Smooth muscle cell (in vitro differentiated cells): Measurements from ENCODE around the gene LDLRAD4. TPM values are rescaled to one million over a fixed set of nuclear protein-coding genes. Genes with fewer than 3 reads are reported as not detected.
A peak's percentile ranks its signal among the peaks of the same experiment; 100 is the strongest.

Experiments
- DNase-seq: peaks from one replicate; lab custom pipeline; 2025; ENCODE audit not compliant: unreplicated experiment; lab: John Stamatoyannopoulos, UW
- H2AFZ ChIP-seq: fragments of 200-600 bp; sonication (generic); 2 replicates; pipeline ENCODE4 v1.6.0; 2016; ENCODE audit warnings: antibody characterized with exemption, low read depth, mild to moderate bottlenecking
- H3F3A ChIP-seq: fragments of 200-600 bp; sonication (generic); 2 replicates; pipeline ENCODE4 v1.6.0; 2017; ENCODE audit warnings: antibody characterized with exemption, low read depth
- H3K27ac ChIP-seq: fragments of 200-600 bp; sonication (generic); 2 replicates; pipeline ENCODE4 v1.5.1; 2016; ENCODE audit warnings: low read depth, mild to moderate bottlenecking
- H3K27me3 ChIP-seq: fragments of 200-600 bp; sonication (generic); 2 replicates; pipeline ENCODE4 v1.6.1; 2016; ENCODE audit warnings: low read depth, mild to moderate bottlenecking
- H3K36me3 ChIP-seq: fragments of 200-600 bp; sonication (generic); 2 replicates; pipeline ENCODE4 v1.5.1; 2016; ENCODE audit warnings: low read depth
- H3K4me1 ChIP-seq: fragments of 200-600 bp; sonication (generic); 2 replicates; pipeline ENCODE4 v1.5.1; 2016; ENCODE audit warnings: low read depth
- H3K4me2 ChIP-seq: fragments of 200-600 bp; sonication (generic); 2 replicates; pipeline ENCODE4 v1.6.0; 2016; ENCODE audit warnings: mild to moderate bottlenecking
- H3K4me3 ChIP-seq: fragments of 200-600 bp; sonication (generic); 2 replicates; pipeline ENCODE4 v1.5.1; 2016; ENCODE audit warnings: mild to moderate bottlenecking
- H3K79me2 ChIP-seq: fragments of 200-600 bp; sonication (generic); 2 replicates; pipeline ENCODE4 v1.6.0; 2016; ENCODE audit warnings: low read depth, mild to moderate bottlenecking
- H3K9ac ChIP-seq: fragments of 200-600 bp; sonication (generic); 2 replicates; pipeline ENCODE4 v1.6.0; 2016; ENCODE audit warnings: low read depth
- H3K9me3 ChIP-seq: fragments of 200-600 bp; sonication (generic); replicated peaks from 2 replicates; pipeline ENCODE4 v1.5.1; 2016; ENCODE audit warnings: low read depth
- H4K20me1 ChIP-seq: fragments of 200-600 bp; sonication (generic); 2 replicates; pipeline ENCODE4 v1.6.0; 2016; ENCODE audit warnings: low read depth
- WGBS: methylation state at CpG from one replicate; pipeline ENCODE4 v1.1.7; 2016; ENCODE audit warnings: low lambda C conversion rate; 5-methylcytosine and 5-hydroxymethylcytosine counted together
- polyA plus RNA-seq: library from polyadenylated mRNA; unstranded; fragments of >200 nt; fragmentation: Nextera tagmentation; extraction: Ambion mirVana; gene quantifications from 2 replicates; pipeline ENCODE4 v1.2.1, GENCODE V29; 2016
- total RNA-seq: library from RNA; depleted of rRNA; stranded (reverse); fragments of >200 nt; gene quantifications from 2 replicates; pipeline ENCODE4 v1.2.3, GENCODE V29; 2014
- TF ChIP-seq, protein P1 (sequence below): fragments of 200-600 bp; sonication (generic); IDR thresholded peaks from 2 replicates; pipeline ENCODE4 v1.5.1; 2017; ENCODE audit warnings: borderline replicate concordance, mild to moderate bottlenecking, antibody characterized with exemption; ENCODE audit not compliant: insufficient read depth, poor library complexity, severe bottlenecking

LDLRAD4 gene
- total and polyA plus RNA-seq, 2 experiments from 2014 or later = 36.2 to 48.3 TPM

DNA sequence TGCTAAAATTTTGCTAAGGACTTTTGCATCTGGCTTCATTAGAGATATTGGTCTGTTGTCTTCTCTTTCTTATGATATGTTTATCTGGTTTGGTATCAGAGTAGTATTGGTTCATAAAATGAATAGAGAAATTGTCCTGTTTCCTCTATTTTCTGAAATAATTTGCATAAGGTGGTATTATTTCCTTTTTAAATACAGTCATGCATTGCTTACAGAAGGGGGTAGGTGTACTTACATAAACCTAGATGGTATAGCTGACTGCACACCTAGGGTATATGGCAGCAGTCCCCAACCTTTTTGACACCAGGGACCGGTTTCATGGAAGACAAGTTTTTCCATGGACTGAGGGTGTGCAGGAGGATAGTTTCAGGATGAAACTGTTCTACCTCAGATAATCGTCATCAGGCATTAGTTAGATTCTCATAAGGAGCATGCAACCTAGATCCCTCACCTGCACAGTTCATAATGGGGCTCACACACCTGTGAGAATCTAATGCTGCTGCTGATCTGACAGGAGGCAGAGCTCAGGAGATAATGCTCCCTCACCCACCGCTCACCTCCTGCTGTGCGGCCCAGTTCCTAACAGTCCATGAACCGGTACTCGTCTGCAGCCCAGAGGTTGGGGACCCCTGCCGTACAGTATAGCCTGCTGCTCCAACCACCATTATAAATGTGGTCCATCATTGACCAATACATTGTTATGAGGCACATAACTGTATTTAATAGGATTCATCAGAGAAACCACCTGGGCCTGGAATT lies 318.6 kb downstream of the LDLRAD4 start:
- H3F3A ChIP-seq = peaks cover 24% of the 10 kb centered on the region
- WGBS = 90% methylated on average over 7 of the region's 7 CpGs
- H3K4me2 ChIP-seq = no peak overlapping the region
- H3K4me3 ChIP-seq = no peak overlapping the region
- no peaks in the 10 kb centered on the region for H3K36me3 ChIP-seq
- H3K4me1 ChIP-seq = peaks cover 19% of the 10 kb centered on the region
- no peak overlapping the region for H3K9ac ChIP-seq
- TF ChIP-seq, protein P1, sequence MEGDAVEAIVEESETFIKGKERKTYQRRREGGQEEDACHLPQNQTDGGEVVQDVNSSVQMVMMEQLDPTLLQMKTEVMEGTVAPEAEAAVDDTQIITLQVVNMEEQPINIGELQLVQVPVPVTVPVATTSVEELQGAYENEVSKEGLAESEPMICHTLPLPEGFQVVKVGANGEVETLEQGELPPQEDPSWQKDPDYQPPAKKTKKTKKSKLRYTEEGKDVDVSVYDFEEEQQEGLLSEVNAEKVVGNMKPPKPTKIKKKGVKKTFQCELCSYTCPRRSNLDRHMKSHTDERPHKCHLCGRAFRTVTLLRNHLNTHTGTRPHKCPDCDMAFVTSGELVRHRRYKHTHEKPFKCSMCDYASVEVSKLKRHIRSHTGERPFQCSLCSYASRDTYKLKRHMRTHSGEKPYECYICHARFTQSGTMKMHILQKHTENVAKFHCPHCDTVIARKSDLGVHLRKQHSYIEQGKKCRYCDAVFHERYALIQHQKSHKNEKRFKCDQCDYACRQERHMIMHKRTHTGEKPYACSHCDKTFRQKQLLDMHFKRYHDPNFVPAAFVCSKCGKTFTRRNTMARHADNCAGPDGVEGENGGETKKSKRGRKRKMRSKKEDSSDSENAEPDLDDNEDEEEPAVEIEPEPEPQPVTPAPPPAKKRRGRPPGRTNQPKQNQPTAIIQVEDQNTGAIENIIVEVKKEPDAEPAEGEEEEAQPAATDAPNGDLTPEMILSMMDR = no peak
- H3K27ac ChIP-seq = peak overlapping the region; percentile 96
- DNase-seq = no peak
- no peak overlapping the region for H2AFZ ChIP-seq
- H3K79me2 ChIP-seq = peaks cover 33% of the 10 kb centered on the region
- peaks cover 8% of the 10 kb centered on the region for H4K20me1 ChIP-seq
- H3K9me3 ChIP-seq = no peaks in the 10 kb centered on the region
- no peaks in the 10 kb centered on the region for H3K27me3 ChIP-seq

DNA sequence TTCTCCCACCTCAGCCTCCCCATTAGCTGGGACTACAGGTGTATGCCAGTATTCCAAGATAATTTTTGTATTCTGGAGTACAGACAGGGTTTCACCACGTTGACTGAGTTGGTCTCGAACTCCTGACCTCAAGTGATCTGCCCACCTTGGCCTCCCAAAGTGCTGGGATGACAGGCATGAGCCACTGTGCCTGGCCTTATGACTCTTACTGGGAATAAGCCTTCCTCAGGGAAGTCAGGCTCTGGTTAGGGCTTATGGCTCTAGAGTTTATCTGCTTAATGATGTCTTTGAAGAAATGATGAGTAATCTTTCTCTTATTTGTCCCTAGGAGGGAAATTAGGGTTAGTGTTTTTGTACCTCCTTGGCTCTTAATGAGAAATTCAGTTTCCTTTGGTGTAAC lies 320.1 kb downstream of the LDLRAD4 start:
- peaks cover 8% of the 10 kb centered on the region for H4K20me1 ChIP-seq
- peak overlapping the region; percentile 82 for H3K4me2 ChIP-seq
- peaks cover 24% of the 10 kb centered on the region for H3F3A ChIP-seq
- no peak for DNase-seq
- H3K27ac ChIP-seq = peak overlapping the region; percentile 96
- peaks cover 33% of the 10 kb centered on the region for H3K79me2 ChIP-seq
- H3K36me3 ChIP-seq = no peaks in the 10 kb centered on the region
- no peak overlapping the region for H3K9ac ChIP-seq
- no peaks in the 10 kb centered on the region for H3K27me3 ChIP-seq
- WGBS = 35% methylated on average over 2 of the region's 2 CpGs
- H3K9me3 ChIP-seq = no peaks in the 10 kb centered on the region
- TF ChIP-seq, protein P1 = no peak
- H3K4me3 ChIP-seq = no peak overlapping the region
- H3K4me1 ChIP-seq = peaks cover 19% of the 10 kb centered on the region
- H2AFZ ChIP-seq = no peak overlapping the region

DNA sequence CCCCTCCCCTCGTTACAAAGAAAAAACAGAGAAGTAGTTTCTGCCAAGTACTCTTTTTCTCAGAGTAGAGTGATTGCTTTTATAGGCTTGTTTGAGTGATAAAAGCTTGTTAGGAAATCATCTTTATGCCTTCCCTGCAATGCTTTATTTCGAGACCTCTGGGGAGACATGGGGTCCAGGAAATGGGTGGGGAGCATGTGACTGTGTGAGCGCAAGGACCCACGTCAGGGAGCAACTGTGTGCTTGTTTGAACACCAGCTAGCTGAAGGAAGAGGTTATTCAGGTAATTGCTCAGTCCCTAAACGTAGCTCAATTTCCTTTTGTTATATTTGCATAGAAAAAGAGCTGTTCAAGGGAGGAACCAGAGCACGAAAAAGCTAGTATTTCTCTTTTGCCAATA lies 320.5 kb downstream of the LDLRAD4 start:
- TF ChIP-seq, protein P1 = no peak
- peak overlapping the region; percentile 96 for H3K27ac ChIP-seq
- no peak for DNase-seq
- H3K4me3 ChIP-seq = no peak overlapping the region
- peak overlapping the region; percentile 82 for H3K4me2 ChIP-seq
- 35% methylated on average over 6 of the region's 6 CpGs for WGBS
- peaks cover 19% of the 10 kb centered on the region for H3K4me1 ChIP-seq
- no peaks in the 10 kb centered on the region for H3K36me3 ChIP-seq
- H2AFZ ChIP-seq = no peak overlapping the region
- H3F3A ChIP-seq = peaks cover 24% of the 10 kb centered on the region
- H3K27me3 ChIP-seq = no peaks in the 10 kb centered on the region
- H3K79me2 ChIP-seq = peaks cover 33% of the 10 kb centered on the region
- peak overlapping the region; percentile 47 for H3K9ac ChIP-seq
- H4K20me1 ChIP-seq = peaks cover 8% of the 10 kb centered on the region
- no peaks in the 10 kb centered on the region for H3K9me3 ChIP-seq
